ENCODE data around the gene CASD1.

- TF ChIP-seq CTCF (conservative IDR thresholded peaks at IDR 0.05; ENCODE audit: low read length): no peak
- no peak for TF ChIP-seq EZH2phosphoT487 (IDR thresholded peaks at IDR 0.05; ENCODE audit: borderline replicate concordance, low read depth, low read length)
Measured at GRCh38 chr7:94514917-94515316, 5.3 kb downstream of the CASD1 start.
